HL-60 (cell line): Measurements from ENCODE around the gene NAALADL2.

Source experiments
- CTCF ChIP-seq: IDR thresholded peaks from one replicate; pipeline ENCODE4 v1.5.1; 2011; ENCODE audit warnings: low read length, control low read depth, inconsistent platforms; ENCODE audit not compliant: insufficient read depth
- GABPA ChIP-seq: IDR thresholded peaks from 2 replicates; pipeline ENCODE4 v1.6.1; 2012; ENCODE audit warnings: low read depth
- POLR2AphosphoS5 ChIP-seq: IDR thresholded peaks from 2 replicates; pipeline ENCODE4 v1.6.1; 2012; ENCODE audit warnings: low read depth
- REST ChIP-seq: IDR thresholded peaks from 2 replicates; pipeline ENCODE4 v1.6.1; 2012; ENCODE audit warnings: low read depth; ENCODE audit not compliant: insufficient replicate concordance
- SPI1 ChIP-seq: IDR thresholded peaks from 2 replicates; pipeline ENCODE4 v1.6.1; 2012; ENCODE audit warnings: low read depth, mild to moderate bottlenecking, borderline replicate concordance

GRCh38 chr3:175301741-175302140 is 442.6 kb downstream of the NAALADL2 start:
- TF ChIP-seq CTCF (no peak), GABPA (no peak), SPI1 (no peak), POLR2AphosphoS5 (no peak), REST (no peak)
